Ureter (tissue), 1 donor: ENCODE measurements around the gene SLC27A2. TPM values are rescaled to one million over a fixed set of nuclear protein-coding genes. Genes with fewer than 3 reads are reported as not detected.

Experiments used
- DNase-seq: peaks from one replicate; pipeline ENCODE4 v3.0.0-alpha.2; 2020; ENCODE audit warnings: low spot score
- total RNA-seq: library from RNA; stranded (reverse); gene quantifications from one replicate; pipeline ENCODE4 v1.2.4, GENCODE V29; 2023
- donor health status: DM: yes; HTN: yes; CAD: no.

Gene SLC27A2
- total RNA-seq, 1 donor from 2014 or later, result 8.1 TPM

DNA sequence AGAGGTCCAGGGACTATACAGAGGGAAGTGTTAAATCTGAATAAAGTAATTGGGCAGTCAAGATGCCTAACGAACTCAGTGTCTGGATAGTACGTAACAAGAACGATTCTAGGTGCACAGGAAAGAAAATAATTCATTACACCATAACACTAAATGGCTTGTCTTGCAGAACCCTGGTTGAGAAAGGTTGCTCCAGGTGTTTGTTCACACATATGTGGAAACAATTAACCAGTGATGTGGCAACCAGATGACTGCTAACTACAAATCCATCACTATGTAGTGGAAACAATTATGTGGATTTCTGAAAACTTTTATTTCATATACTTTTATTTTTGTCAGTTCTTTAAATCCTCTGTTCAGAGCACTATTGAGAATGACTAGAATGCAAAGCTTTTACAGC, 93.9 kb downstream of the SLC27A2 start:
- DNase-seq, result no peak

DNA sequence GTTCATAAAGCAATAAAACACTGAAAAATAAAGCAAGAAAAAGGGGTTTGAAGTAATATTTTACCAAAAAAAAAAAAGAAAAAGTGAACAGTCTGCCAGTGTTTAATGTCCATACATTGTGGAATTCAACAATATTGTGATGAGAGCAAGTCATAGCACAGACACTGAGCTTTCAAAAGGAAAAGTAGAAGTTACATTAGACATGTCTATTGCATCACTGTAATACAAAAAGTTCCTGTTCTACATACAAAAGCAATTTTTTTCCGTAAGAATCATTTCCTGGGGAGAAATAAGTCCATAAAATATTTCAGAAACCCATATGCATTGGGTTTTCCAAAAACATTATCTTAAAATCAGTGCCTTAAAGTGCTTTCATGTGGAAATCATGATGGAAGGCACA, 95.4 kb downstream of the SLC27A2 start:
- DNase-seq, result no peak

- no peak for DNase-seq
Observed at GRCh38 chr15:50278496-50278895, 96.5 kb downstream of the SLC27A2 start.

GRCh38 chr15:50280271-50280670, 98.3 kb downstream of the SLC27A2 start:
- no peak for DNase-seq

- DNase-seq, result no peak
Observed at GRCh38 chr15:50281427-50281826, 99.4 kb downstream of the SLC27A2 start.

Other genes with a start within 250 kb of the SLC27A2 start
- gene ATP8B4, start 63.0 kb upstream of the SLC27A2 start, total RNA-seq, result 29.2 TPM
- 5.6 TPM for gene HDC, start 83.5 kb downstream of the SLC27A2 start, total RNA-seq
- 21.3 TPM for gene GABPB1, start 173.0 kb downstream of the SLC27A2 start, total RNA-seq
- 78.1 TPM for gene USP8, start 242.2 kb downstream of the SLC27A2 start, total RNA-seq